Subcutaneous abdominal adipose tissue (tissue), 5 donors: ENCODE measurements around the gene LITAF.
A peak's percentile ranks its signal among the peaks of the same experiment; 100 is the strongest.

Source experiments
- H3K27ac ChIP-seq: one replicate; pipeline ENCODE4 v1.7.0; 2013; ENCODE audit warnings: low read depth, mild to moderate bottlenecking, inconsistent platforms, low read length, moderate library complexity
- H3K27me3 ChIP-seq, 5 donors: one replicate each; pipeline ENCODE4 v1.7.0; 2013; ENCODE audit warnings: low read length in 5 of 5, inconsistent platforms in 1 of 5; ENCODE audit not compliant: control insufficient read depth in 5 of 5, insufficient read depth in 4 of 5
- H3K36me3 ChIP-seq, 5 donors: one replicate each; pipeline ENCODE4 v1.7.0; 2013; ENCODE audit warnings: low read length in 5 of 5; ENCODE audit not compliant: control insufficient read depth in 5 of 5, insufficient read depth in 5 of 5
- H3K4me1 ChIP-seq, 5 donors: one replicate each; pipeline ENCODE4 v1.7.0; 2013; ENCODE audit warnings: low read length in 5 of 5, mild to moderate bottlenecking in 3 of 5, moderate library complexity in 1 of 5; ENCODE audit not compliant: control insufficient read depth in 5 of 5, insufficient read depth in 5 of 5
- H3K4me3 ChIP-seq, 5 donors: one replicate each; pipeline ENCODE4 v1.7.0; 2013; ENCODE audit warnings: low read length in 5 of 5, low read depth in 1 of 5
- H3K9ac ChIP-seq, 5 donors: one replicate each; pipeline ENCODE4 v1.7.0; 2013; ENCODE audit warnings: low read length in 5 of 5, mild to moderate bottlenecking in 4 of 5, moderate library complexity in 3 of 5
- H3K9me3 ChIP-seq, 5 donors: one replicate each; pipeline ENCODE4 v1.7.0; 2013; ENCODE audit warnings: low read length in 5 of 5; ENCODE audit not compliant: control insufficient read depth in 5 of 5
- donor health status: healthy.
- donor health status: healthy.
- donor health status: healthy.
- donor health status: healthy.
- donor health status: healthy.

The LITAF gene

DNA sequence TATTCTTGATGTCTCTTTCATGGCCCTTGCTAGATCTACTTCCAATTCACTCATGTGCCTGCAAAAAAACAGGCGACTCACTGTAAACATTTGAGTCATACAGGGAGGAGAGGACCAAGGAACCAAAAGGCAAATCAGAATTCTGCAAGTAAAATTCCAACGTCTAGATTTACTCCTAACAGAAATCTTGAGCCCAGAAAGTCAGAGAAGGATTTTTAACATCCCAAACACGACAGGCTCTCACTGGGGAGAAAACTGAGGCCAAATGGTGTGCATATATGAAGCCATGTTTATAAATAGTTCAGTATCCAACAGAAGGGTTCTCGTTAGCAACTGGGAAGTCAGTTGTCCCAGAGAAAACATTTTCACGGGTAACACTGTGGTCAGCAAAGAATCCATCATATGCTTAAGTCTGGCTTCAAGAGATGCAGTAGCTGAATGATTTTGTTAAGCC is 40.1 kb downstream of the LITAF start:
- H3K4me1 ChIP-seq = peaks cover 0 to 18% (median 17%) of the 10 kb centered on the region in 5 donors
- H3K9me3 ChIP-seq = no peaks in the 10 kb centered on the region
- H3K27ac ChIP-seq = no peak overlapping the region
- H3K9ac ChIP-seq = no peak overlapping the region
- H3K4me3 ChIP-seq = no peak overlapping the region
- H3K36me3 ChIP-seq = peaks cover 9 to 53% (median 34%) of the 10 kb centered on the region in 5 donors
- no peaks in the 10 kb centered on the region for H3K27me3 ChIP-seq

- Histone ChIP-seq H3K4me1 (peaks cover 0 to 12% (median 4%) of the 10 kb centered on the region in 5 donors), H3K27ac (no peak overlapping the region), H3K4me3 (no peak overlapping the region), H3K9me3 (no peaks in the 10 kb centered on the region), H3K27me3 (no peaks in the 10 kb centered on the region), H3K36me3 (peaks cover 7 to 27% (median 19%) of the 10 kb centered on the region in 5 donors), H3K9ac (no peak overlapping the region)
Observed at GRCh38 chr16:11543661-11544393, 42.9 kb downstream of the LITAF start.

GRCh38 chr16:11542069-11542744 is 44.5 kb downstream of the LITAF start:
- no peak overlapping the region for H3K4me3 ChIP-seq
- peaks cover 0 to 12% (median 4%) of the 10 kb centered on the region in 5 donors for H3K36me3 ChIP-seq
- no peaks in the 10 kb centered on the region for H3K9me3 ChIP-seq
- no peak overlapping the region for H3K9ac ChIP-seq
- H3K27me3 ChIP-seq = no peaks in the 10 kb centered on the region
- peaks cover 0 to 12% (median 4%) of the 10 kb centered on the region in 5 donors for H3K4me1 ChIP-seq
- H3K27ac ChIP-seq = no peak overlapping the region

- H3K27me3 ChIP-seq = no peaks in the 10 kb centered on the region
- no peak overlapping the region for H3K27ac ChIP-seq
- peak overlapping the region in 1 of 5 donors; percentile 56 for H3K9ac ChIP-seq
- H3K4me1 ChIP-seq = peaks cover under 1 to 15% (median 9%) of the 10 kb centered on the region in 5 donors
- H3K4me3 ChIP-seq = no peak overlapping the region
- H3K9me3 ChIP-seq = no peaks in the 10 kb centered on the region
- H3K36me3 ChIP-seq = no peaks in the 10 kb centered on the region
Observed at GRCh38 chr16:11539641-11540050, 47.1 kb downstream of the LITAF start.

- no peak overlapping the region for H3K4me3 ChIP-seq
- H3K27ac ChIP-seq = no peak overlapping the region
- no peaks in the 10 kb centered on the region for H3K36me3 ChIP-seq
- H3K4me1 ChIP-seq = peaks cover 3 to 23% (median 16%) of the 10 kb centered on the region in 5 donors
- H3K9ac ChIP-seq = no peak overlapping the region
- H3K9me3 ChIP-seq = no peaks in the 10 kb centered on the region
- H3K27me3 ChIP-seq = no peaks in the 10 kb centered on the region
Observed at GRCh38 chr16:11538880-11539279, 47.8 kb downstream of the LITAF start.

- Histone ChIP-seq H3K27ac (no peak overlapping the region), H3K4me3 (no peak overlapping the region), H3K9ac (no peak overlapping the region), H3K4me1 (peaks cover 3 to 28% (median 22%) of the 10 kb centered on the region in 5 donors), H3K27me3 (no peaks in the 10 kb centered on the region), H3K9me3 (no peaks in the 10 kb centered on the region), H3K36me3 (no peaks in the 10 kb centered on the region)
Observed at GRCh38 chr16:11536104-11536866, 50.4 kb downstream of the LITAF start.

GRCh38 chr16:11535494-11535893 is 51.2 kb downstream of the LITAF start:
- Histone ChIP-seq H3K9ac (no peak overlapping the region), H3K27me3 (no peaks in the 10 kb centered on the region), H3K27ac (no peak overlapping the region), H3K9me3 (no peaks in the 10 kb centered on the region), H3K36me3 (no peaks in the 10 kb centered on the region), H3K4me3 (no peak overlapping the region), H3K4me1 (peaks cover 3 to 28% (median 22%) of the 10 kb centered on the region in 5 donors)

GRCh38 chr16:11534262-11534661 is 52.5 kb downstream of the LITAF start:
- no peak overlapping the region for H3K4me3 ChIP-seq
- H3K27ac ChIP-seq = peak overlapping the region; percentile 73
- peaks cover 3 to 28% (median 23%) of the 10 kb centered on the region in 5 donors for H3K4me1 ChIP-seq
- no peak overlapping the region for H3K9ac ChIP-seq
- H3K9me3 ChIP-seq = no peaks in the 10 kb centered on the region
- no peaks in the 10 kb centered on the region for H3K36me3 ChIP-seq
- no peaks in the 10 kb centered on the region for H3K27me3 ChIP-seq

DNA sequence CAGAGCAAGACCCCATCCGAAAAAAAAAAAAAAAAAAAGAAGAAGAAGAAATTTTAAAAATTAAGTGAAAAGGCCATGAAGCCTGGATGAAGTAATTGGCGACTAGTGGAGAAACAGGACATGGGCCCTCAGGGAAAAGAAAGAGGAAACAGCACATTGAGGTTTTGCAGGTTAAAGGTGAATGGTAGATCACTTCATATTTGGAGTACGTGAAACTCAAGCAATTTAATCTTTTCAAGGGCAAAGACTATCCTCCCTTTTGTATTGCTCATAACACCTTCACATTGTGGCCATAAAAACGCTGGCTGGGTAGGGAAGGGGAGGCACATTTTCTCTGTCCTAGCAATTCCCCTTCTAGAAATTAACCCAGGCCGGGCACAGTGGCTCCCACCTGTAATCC is 53.1 kb downstream of the LITAF start:
- Histone ChIP-seq H3K4me3 (no peak overlapping the region), H3K27ac (peak overlapping the region; percentile 73), H3K9ac (peak overlapping the region in 1 of 5 donors; percentile 10), H3K9me3 (no peaks in the 10 kb centered on the region), H3K36me3 (no peaks in the 10 kb centered on the region), H3K27me3 (no peaks in the 10 kb centered on the region), H3K4me1 (peaks cover 3 to 30% (median 21%) of the 10 kb centered on the region in 5 donors)
